Eye (tissue), 1 donor: ENCODE measurements around the gene SERP2.

Experiments used
- DNase-seq: peaks from one replicate; pipeline ENCODE4 v3.0.0-alpha.2; 2015

Gene SERP2

DNA sequence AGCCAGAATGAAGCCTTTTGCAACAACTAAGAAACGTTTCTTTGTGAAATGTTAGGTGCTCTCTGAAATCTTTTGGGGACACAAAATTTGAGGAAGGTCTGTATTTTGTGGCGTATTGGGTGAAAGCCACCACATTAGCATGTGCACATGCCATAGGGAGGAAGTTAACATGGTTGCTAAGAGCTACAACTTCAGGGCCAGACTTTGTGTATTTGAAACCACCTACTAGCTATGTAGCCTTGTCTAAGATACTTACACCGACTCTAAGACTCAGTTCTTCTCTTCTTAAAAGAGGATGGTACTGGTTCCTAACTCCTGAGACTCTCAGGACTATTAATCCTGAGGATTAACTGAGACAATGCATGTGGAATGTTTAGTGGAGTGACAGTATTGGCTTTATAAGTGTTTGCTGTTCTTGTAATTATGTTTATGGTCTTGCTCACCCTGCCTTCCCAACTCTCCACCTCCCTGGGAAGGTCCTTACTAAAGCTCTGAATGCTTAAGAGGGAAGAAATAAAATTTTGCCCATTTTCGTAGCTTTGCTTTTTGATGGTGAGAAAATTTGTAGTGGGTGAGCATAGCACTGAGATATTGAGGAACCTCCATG, 15.5 kb downstream of the SERP2 start:
- DNase-seq: no peak

- no peak for DNase-seq
These were observed 16.3 kb downstream of the SERP2 start for GRCh38 chr13:44389876-44390275.

DNA sequence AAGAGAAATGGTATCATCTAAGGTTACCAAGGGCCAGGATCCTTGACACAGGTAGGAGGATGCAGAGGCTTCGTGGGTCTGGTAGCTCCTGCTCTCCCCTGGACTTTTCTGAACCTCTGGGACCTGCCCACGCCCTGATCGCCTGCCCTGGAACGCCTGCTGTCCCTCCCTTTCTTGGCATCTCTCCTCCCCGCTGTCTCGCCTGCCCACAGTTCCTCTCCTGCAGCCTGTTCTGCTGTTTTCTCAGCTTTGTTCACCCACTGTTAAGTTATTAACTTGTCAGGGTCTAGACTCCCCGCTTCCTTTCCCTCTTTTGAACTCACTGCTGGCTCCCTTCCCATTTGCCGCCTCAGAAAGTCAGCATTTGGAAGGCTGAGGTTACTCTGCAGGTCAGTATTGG, 19.8 kb downstream of the SERP2 start:
- no peak for DNase-seq

DNA sequence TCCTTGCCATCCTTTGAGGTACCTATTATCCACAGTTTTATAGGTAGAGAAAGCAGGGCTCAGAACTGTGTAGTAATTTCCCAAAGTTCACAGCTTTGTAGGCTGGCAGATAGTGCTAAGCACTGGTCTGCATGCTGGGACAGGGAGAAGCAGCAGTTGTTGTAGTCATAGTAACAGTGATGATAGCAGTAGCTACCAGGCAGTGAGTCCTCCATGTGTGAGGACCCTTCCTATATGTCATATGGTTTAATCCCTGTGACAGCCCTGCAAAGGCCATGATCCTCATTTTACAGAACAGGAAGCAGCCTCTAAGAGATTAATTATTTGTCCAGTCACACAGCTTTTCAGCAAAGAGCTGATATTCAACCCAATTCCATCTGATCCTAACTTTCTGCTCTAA, 21.0 kb downstream of the SERP2 start:
- DNase-seq: peak; percentile 60

- peak; percentile 71 for DNase-seq
These were observed 22.5 kb downstream of the SERP2 start for GRCh38 chr13:44395976-44396694.

- DNase-seq: peak; percentile 92
These were observed 23.3 kb downstream of the SERP2 start for GRCh38 chr13:44396701-44397580.

DNA sequence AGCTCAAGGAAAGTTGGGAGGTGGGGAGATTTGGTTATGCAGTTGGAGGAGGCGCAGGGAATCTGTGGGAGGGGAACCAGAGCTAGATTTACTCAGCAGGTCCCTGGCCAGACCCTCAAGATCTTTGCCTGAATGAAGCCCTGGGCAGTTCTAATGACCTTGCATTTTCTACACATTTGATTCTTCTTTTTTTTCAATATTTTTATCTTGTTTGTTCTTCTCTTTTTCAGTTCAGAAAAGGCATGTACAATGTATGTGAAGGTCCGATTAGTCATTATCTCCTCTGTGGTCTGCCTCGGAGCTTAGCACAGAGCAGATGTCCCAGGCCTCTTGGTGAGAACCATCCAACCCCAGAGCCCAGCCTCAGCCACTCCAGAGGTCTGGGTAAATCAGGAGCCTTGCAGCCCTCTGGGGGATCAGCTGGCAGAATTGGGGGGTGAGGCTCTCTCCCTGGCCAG, 24.2 kb downstream of the SERP2 start:
- peak; percentile 44 for DNase-seq

GRCh38 chr13:44398606-44399005, 25.0 kb downstream of the SERP2 start:
- DNase-seq: no peak

DNA sequence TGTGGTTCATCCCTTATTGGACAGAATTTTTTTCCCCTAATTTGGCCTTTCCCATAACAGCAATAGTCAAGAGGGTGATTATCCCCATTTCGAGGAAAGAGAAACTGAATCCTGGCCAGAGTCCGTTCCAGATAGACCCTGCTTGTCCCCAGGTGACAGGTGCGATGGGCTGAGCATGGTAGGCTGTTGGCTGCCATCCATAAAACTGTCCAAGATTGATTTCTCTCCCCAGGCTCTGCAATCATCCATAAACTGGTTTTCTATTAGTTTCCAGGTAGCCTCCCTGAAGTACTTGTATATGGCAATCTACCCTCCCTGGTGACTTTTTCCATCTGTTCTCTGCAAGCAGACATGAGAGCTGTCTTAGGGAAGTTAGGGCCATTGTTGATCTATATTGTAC, 25.4 kb downstream of the SERP2 start:
- no peak for DNase-seq

DNA sequence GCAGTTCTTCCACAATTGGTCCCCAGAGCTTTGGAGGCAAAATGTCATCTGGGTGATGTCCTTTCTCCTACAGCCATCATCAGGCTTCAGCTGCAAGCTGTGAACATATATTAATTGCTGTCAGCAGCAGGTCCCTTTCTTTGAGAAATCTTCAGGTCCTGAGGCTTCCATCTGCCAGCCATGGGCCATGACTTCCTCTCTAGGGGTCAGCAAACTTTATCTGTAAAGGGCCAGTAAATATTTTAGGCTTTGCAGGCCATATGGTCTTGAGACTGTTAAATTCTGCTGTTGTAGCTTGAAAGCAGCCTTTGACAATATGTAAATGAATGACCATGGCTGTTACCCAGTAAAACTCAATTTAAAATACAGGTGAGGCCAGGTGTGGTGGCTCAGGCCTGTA, 27.1 kb downstream of the SERP2 start:
- DNase-seq: no peak

- DNase-seq: no peak
These were observed 28.0 kb downstream of the SERP2 start for GRCh38 chr13:44401577-44401976.

DNA sequence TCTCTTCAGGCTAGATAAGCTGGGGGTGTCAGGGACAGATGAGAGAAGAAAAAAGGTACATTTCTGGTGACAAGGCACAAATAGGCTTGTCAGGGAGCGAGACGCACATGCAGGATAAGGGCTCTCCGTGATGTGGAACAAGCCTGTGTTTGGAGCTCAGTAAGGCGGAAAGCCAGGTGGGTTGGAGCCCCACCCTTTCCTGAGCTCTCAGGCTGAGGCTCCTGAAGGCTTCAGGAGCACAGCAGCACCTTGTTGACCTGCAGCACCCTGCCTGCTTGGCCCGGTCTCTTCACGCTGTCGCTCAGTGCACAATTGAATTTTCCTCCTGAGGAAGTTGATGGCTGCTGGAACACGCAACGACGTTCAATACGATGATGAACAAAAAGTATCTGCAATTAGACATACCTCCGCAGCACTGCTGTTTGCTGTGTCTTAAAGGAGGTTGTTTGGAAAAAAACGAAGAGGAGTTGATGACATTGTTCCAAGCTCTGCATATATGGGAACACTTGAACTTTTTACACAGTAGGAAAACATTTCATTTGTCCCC, 29.3 kb downstream of the SERP2 start:
- DNase-seq: no peak

- DNase-seq: peak; percentile 71
These were observed 29.9 kb downstream of the SERP2 start for GRCh38 chr13:44403461-44404056.

DNA sequence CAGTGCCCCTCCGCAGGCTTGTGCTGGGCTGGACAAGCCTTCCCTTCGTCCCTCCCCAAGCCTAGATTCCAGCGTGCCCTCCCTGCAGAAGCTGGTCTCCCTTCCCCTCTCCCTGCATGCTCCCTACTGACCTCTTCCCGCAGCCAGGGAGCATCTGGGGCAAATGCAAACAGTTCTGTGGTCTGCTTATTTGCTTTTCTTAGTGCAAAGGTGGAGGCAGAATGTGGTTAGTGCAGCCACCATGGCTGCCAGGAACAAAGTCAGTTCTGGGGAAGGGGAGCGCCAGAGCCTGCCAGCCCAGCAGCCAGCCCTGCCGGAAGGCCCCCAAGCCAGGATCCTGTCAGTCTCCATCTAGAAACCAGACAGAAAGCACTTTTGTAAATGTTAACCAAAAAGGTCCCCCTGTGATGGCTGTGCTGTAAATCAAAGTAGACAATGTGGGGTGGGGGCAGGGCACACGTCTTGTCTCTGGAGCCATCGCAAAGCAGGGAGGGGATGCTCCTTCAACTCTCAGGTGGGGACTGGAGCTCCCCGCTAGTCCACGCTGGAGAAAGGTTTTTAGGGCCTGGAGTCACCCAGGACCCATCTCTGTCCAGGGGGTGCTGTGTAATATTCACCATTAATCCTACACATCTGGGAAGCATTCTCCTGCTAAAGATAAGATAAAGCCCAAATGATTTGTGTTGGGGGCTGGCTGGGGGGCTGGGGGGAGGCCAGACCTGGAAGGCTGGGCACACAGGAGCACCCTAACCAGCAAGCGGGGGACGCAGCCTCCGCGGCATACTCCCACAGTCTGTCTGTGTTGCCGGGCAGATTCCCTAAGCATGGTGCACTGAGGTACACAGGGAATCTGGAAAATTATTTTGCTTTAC, 30.9 kb downstream of the SERP2 start:
- peak; percentile 73 for DNase-seq

GRCh38 chr13:44406617-44407016, 33.0 kb downstream of the SERP2 start:
- DNase-seq: no peak

DNA sequence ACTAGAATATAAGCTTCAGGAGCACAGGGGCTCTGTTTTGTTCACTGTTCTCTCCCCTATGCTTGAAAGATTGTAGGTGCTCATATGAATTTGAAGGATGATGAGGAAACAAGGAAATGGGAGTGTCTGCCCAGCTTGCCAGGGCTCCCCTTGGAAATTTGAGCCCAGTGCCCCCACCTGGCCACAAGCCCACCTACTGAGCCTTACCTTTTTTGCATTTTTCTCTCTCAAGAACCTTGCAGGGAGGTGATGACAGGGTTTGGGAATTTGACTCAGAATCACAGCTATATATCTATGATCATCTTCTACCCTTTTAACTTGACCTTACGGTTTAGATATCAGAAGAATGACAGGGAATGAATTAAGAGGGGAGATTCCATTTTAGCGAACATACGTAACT, 33.8 kb downstream of the SERP2 start:
- DNase-seq: no peak

DNA sequence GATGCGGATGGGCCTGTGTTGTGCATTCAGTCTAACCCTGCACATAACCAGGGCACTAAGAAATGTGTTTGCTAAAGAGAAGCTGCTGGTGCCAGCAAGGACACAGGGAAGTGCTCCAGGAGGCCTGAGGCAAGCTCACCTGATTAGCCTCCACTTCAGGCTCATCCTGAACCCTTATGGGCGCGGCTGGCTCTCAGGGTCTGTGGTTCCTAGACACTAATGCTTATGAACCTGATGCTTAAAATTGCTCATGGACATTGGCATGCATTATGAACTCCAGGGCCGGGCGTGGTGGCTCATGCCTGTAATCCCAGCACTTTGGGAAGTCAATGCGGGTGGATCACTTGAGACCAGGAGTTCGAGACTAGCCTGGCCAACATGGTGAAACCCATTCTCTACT, 34.3 kb downstream of the SERP2 start:
- DNase-seq: no peak

GRCh38 chr13:44409595-44409994, 36.0 kb downstream of the SERP2 start:
- no peak for DNase-seq

GRCh38 chr13:44410328-44410859, 36.8 kb downstream of the SERP2 start:
- DNase-seq: no peak

GRCh38 chr13:44411841-44412240, 38.2 kb downstream of the SERP2 start:
- DNase-seq: no peak

DNA sequence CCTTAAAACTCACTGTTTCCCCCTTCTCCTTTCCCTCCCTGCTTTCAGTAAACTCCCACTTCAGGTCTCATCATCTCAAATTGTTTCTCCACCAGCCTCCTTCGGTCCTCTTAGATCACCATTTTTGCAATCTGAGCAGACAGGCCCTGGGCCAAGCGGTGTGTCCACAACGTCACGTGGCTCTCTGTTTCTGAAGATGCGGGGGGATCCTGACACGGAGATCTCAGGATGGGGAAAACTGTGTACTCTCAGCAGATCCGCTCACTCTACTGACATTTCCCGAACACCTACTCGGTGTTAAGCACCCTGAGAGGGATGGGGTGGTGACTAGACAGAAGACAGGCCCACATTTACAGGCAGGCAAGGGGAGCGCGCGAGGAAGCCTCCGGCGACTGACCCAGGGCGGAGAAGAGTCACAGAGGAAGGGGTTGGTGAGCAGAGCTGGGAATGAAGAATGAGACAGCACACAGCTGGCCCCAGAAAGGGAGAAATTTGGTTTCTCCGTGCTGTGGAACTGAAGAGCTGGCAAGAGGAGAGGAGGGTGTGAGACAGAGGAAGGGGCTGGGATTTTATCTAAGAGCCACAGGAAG, 38.8 kb downstream of the SERP2 start:
- no peak for DNase-seq
